ENCODE measurements around the gene NHLRC4. TPM values are rescaled to one million over a fixed set of nuclear protein-coding genes. Genes with fewer than 3 reads are reported as not detected.

Gene NHLRC4
- total RNA-seq, 1 donor from 2014 or later: 1.0 TPM

DNA sequence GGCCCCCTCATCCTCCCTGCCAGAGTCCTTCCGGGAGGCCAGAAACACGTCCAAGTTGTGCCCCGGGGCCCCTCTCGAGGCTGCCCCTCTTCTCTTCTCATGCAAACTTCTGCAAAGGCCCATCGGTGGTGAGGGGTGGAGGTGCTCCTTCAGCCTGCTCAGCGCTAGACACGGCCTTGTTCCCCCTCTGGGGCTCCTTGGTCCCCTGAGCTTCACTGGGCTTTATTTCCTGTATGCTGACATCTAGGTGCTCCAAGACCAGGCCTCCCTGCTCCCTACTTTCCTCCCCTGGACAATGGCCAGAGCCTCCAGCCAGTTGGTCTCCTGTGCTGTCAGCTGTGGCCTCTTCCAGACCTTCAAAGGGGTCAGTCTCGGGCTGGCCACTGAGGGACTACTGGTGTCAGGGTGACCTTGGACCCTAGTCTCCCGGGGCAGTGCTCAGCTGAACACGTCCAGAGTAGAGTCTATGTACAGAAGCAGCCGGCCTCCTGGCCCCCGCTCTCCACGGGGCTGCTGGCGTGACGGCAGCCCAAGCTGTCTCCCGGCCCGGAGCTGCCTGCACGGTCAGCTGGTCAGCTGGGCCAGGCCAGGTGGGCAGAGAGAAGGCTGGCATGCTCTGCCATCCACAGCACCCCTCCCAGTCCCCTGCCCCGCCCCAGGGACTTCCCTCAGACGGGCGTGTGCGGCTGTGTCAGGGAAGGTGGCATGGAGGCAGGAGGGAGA is 8.3 kb upstream of the NHLRC4 start:
- CTCF ChIA-PET: no interaction called here
- no peak overlapping the region for H3K27ac Mint-ChIP-seq
- H3K4me3 Mint-ChIP-seq: no peak overlapping the region

DNA sequence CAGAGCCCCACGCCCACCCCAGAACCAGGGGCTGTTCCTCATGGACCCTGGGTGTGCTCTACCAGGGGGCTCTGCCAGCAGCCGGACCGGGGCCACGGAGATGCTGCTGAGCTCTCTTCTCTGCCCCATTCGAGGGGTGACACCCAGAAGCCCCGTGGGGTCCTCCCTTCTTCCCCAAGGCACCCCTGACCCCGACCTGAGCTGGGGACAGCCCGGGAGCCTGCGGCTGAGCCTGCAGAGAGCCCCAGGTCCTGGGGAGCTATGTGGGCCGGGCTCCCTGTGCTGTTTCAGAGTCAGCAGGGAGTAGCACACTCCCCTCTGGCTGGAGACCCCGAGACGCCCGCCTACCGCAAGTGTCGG is 7.8 kb upstream of the NHLRC4 start:
- Mint-ChIP-seq H3K9me3 (no peaks in the 10 kb centered on the region), H3K27ac (no peak overlapping the region), H3K36me3 (ENCODE audit: low read depth) (peaks cover 3% of the 10 kb centered on the region), H3K4me3 (no peak overlapping the region), H3K4me1 (peaks cover 2% of the 10 kb centered on the region), H3K27me3 (peaks cover 10% of the 10 kb centered on the region)
- DNase-seq (no peak), ATAC-seq (ENCODE audit: low read depth) (no peak)
- TF ChIP-seq, protein P1, sequence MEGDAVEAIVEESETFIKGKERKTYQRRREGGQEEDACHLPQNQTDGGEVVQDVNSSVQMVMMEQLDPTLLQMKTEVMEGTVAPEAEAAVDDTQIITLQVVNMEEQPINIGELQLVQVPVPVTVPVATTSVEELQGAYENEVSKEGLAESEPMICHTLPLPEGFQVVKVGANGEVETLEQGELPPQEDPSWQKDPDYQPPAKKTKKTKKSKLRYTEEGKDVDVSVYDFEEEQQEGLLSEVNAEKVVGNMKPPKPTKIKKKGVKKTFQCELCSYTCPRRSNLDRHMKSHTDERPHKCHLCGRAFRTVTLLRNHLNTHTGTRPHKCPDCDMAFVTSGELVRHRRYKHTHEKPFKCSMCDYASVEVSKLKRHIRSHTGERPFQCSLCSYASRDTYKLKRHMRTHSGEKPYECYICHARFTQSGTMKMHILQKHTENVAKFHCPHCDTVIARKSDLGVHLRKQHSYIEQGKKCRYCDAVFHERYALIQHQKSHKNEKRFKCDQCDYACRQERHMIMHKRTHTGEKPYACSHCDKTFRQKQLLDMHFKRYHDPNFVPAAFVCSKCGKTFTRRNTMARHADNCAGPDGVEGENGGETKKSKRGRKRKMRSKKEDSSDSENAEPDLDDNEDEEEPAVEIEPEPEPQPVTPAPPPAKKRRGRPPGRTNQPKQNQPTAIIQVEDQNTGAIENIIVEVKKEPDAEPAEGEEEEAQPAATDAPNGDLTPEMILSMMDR (IDR thresholded peaks at IDR 0.05): no peak
- intact Hi-C loops (cut with micrococcal nuclease): no loop called here
- ChIA-PET CTCF (no interaction called here), POLR2A (no interaction called here)

More for the DNA sequence above, 8.3 kb upstream of the NHLRC4 start:
- Mint-ChIP-seq H3K36me3 (ENCODE audit: low read depth) (peaks cover 3% of the 10 kb centered on the region), H3K9me3 (no peaks in the 10 kb centered on the region), H3K4me1 (peaks cover 2% of the 10 kb centered on the region), H3K27me3 (peaks cover 10% of the 10 kb centered on the region)
- TF ChIP-seq, protein P1 (IDR thresholded peaks at IDR 0.05): no peak
- no peak for ATAC-seq (ENCODE audit: low read depth)
- no peak for DNase-seq
- intact Hi-C loops (cut with micrococcal nuclease): no loop called here
- POLR2A ChIA-PET: no interaction called here

DNA sequence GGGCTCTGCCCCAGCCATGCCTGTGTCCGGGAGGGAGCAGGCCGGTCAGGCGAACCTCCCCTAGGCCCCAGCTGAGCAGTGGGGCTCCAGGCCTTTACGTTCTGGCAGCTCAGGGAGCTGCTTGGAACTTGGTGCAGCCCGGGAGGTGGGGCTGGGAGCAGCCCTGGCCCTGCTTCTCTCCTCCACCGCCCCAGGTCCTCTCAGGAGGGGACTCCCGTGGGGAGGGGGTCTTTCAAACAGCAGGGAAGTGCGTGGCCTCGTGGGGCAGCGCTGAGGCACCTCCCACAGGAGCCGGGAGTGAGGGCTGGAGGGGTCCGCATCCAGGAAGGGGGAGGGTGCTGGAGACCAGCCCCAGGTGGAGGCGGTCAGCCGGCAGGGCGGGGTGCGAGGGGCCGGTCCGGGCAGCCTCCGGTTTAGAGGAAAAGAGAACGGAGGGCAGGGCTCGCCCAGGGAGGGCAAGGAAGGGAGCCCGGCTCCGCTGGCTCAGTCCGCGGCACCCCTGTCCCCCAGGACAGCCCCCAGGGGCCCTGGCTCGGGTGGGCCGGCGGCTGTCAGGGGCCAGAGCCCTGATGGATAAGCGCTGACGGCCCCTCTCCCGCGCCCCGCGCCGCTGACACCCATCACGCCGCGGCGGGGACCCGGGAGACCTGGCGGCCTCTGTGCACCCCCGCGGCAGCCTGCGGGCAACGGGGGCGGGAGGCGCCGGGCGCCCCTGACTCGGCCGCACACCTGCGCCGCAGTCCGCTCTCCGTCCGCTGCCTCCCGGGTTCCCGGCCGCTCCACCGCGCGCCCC is 7.2 kb upstream of the NHLRC4 start:
- H3K4me3 Mint-ChIP-seq: no peak overlapping the region
- CTCF ChIA-PET: no interaction called here

DNA sequence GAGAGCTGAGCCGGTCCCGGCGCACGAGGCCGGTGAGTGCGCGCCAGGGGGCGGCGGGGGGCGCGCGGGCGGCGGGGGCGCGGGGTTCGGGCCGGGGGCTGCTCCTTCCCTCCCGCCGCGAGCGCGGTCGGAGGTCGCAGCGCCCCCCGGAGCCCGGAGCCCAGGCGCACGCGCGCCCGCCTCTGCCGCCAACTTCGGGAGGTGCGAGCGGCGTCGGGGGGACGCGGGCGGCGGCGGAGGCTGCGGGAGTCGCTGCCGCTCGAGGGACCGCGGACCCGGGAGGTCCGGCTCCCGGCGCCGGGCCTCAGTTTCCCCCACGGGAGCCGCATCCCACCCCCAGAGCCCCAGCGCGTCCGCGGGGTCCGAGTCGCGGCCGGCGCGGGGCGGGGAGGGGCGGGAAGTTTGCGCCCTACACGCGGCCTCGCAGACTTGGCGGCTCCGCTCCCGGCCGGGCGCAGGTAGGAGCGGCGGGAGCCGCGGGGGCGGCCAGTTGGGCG is 6.6 kb upstream of the NHLRC4 start, which contains the start of gene PRR35:
Gene PRR35, plus strand, starts transcription at position 191 of the 497 bp plus-strand sequence. CDS start 2,901 bp downstream, outside the sequence.
- DNase-seq (no peak), ATAC-seq (ENCODE audit: low read depth) (no peak)
- Mint-ChIP-seq H3K4me1 (peaks cover 2% of the 10 kb centered on the region), H3K27ac (no peak within 1 kb of the TSS), H3K36me3 (ENCODE audit: low read depth) (no peaks in the 10 kb centered on the region), H3K9me3 (no peaks in the 10 kb centered on the region), H3K27me3 (peaks cover 10% of the 10 kb centered on the region), H3K4me3 (no peak within 1 kb of the TSS)
- CTCF ChIA-PET: no interaction called here
- intact Hi-C loops (cut with micrococcal nuclease): no loop called here
- POLR2A ChIA-PET: no interaction called here
- TF ChIP-seq, protein P1 (IDR thresholded peaks at IDR 0.05): no peak

More for the DNA sequence above, 7.2 kb upstream of the NHLRC4 start:
- Mint-ChIP-seq H3K9me3 (no peaks in the 10 kb centered on the region), H3K36me3 (ENCODE audit: low read depth) (no peaks in the 10 kb centered on the region), H3K4me1 (peaks cover 2% of the 10 kb centered on the region), H3K27ac (no peak overlapping the region), H3K27me3 (peaks cover 10% of the 10 kb centered on the region)
- POLR2A ChIA-PET: no interaction called here
- no peak for ATAC-seq (ENCODE audit: low read depth)
- TF ChIP-seq, protein P1 (IDR thresholded peaks at IDR 0.05): no peak
- intact Hi-C loops (cut with micrococcal nuclease): no loop called here
- no peak for DNase-seq

DNA sequence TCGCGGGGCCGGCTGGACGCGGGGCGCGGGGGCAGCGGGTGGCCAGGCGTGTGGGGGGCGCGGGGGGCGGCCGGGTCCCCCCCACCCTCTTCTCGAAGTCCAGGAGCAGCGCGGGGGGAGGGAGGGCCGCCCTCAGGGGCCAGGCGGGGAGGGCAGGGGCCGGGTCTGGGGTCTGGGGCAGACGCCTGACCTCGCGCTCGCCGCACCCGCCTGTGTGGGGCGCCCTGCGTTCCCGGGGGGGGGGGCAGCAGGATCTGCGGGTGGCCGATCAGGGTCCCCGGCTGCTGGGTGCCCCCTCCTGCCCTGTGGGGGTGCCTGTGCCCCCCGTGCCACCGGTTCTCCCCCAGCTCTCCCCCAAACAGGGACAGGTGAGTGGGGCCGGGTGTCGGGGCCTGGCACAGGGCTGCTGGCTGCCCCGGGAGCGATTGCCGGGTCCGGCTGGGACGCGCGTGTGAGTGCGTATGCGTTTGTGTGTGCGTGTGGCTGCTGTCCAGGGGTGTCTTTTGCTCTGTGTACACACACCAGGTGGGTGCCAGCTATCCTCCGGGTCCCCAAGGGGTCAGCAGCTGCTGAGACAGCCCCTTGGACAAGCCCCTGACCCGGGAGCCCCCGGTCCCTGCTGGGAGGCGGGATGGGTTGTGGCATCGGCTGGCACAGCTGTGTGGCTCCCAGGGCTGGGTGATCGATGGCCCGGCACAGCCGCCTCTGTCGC is 5.9 kb upstream of the NHLRC4 start:
- H3K9me3 Mint-ChIP-seq: no peaks in the 10 kb centered on the region
- H3K4me1 Mint-ChIP-seq: peaks cover 2% of the 10 kb centered on the region
- POLR2A ChIA-PET: no interaction called here
- CTCF ChIA-PET: no interaction called here
- ATAC-seq (ENCODE audit: low read depth) (no peak), DNase-seq (no peak)
- TF ChIP-seq, protein P1 (IDR thresholded peaks at IDR 0.05): no peak
- intact Hi-C loops (cut with micrococcal nuclease): no loop called here
- H3K4me3 Mint-ChIP-seq: no peak overlapping the region
- H3K36me3 Mint-ChIP-seq (ENCODE audit: low read depth): no peaks in the 10 kb centered on the region
- H3K27ac Mint-ChIP-seq: no peak overlapping the region
- peaks cover 10% of the 10 kb centered on the region for H3K27me3 Mint-ChIP-seq

Data from activated B cell treated with CpG ODN at 0.5 μM for 24 hours (primary cell).